GM21529 (cell line): ENCODE results near the gene COLEC11.
"Not testable (repeated sequence)": the region's sequence is repeated elsewhere in the genome, so short reads cannot be mapped to it uniquely, and the experiment has no call there.

Source experiments
- ATAC-seq: cut with Tn5 transposase; IDR thresholded peaks from one replicate; pipeline ENCODE4 v1.9.1; 2021; ENCODE audit not compliant: unreplicated experiment

The COLEC11 gene

GRCh38 chr2:3651691-3652648, 57.1 kb downstream of the COLEC11 start:
- ATAC-seq: peak; percentile 83

GRCh38 chr2:3652896-3653625, 58.1 kb downstream of the COLEC11 start:
- no peak for ATAC-seq

GRCh38 chr2:3654011-3654410, 59.1 kb downstream of the COLEC11 start:
- no peak for ATAC-seq

GRCh38 chr2:3654531-3655225, 59.8 kb downstream of the COLEC11 start:
- no peak for ATAC-seq

GRCh38 chr2:3655871-3656761, 61.2 kb downstream of the COLEC11 start:
- ATAC-seq: no peak

GRCh38 chr2:3656762-3657721, 62.1 kb downstream of the COLEC11 start:
- ATAC-seq: no peak

- ATAC-seq: no peak
Measured at GRCh38 chr2:3657881-3658280, 63.0 kb downstream of the COLEC11 start, which contains the start of gene ALLC. TSS of gene ALLC (plus strand) at chr2:3658200. CDS start at chr2:3671158, 12,958 bp downstream.

GRCh38 chr2:3659447-3660432, 64.8 kb downstream of the COLEC11 start:
- ATAC-seq: no peak

- ATAC-seq: not testable (repeated sequence)
Measured at GRCh38 chr2:3660640-3661039, 65.7 kb downstream of the COLEC11 start.

GRCh38 chr2:3661149-3661660, 66.3 kb downstream of the COLEC11 start:
- no peak for ATAC-seq

- no peak for ATAC-seq
Measured at GRCh38 chr2:3662239-3662638, 67.3 kb downstream of the COLEC11 start.

- ATAC-seq: no peak
Measured at GRCh38 chr2:3664118-3664517, 69.2 kb downstream of the COLEC11 start.

- ATAC-seq: no peak
Measured at GRCh38 chr2:3664925-3665324, 70.0 kb downstream of the COLEC11 start.

- no peak for ATAC-seq
Measured at GRCh38 chr2:3665886-3666612, 71.1 kb downstream of the COLEC11 start.

GRCh38 chr2:3666613-3666975, 71.7 kb downstream of the COLEC11 start:
- no peak for ATAC-seq

- no peak for ATAC-seq
Measured at GRCh38 chr2:3667151-3667631, 72.3 kb downstream of the COLEC11 start.

- no peak for ATAC-seq
Measured at GRCh38 chr2:3669656-3670055, 74.7 kb downstream of the COLEC11 start.
